PC-3 (cell line): Measurements from ENCODE around the gene METRN. TPM values are rescaled to one million over a fixed set of nuclear protein-coding genes. Genes with fewer than 3 reads are reported as not detected.

Experiments used
- ATAC-seq: fragments of 200-7000 bp; cut with Tn5 transposase; 2 replicates; pipeline ENCODE4 v1.9.1; 2020; ENCODE audit warnings: mild to moderate bottlenecking, moderate library complexity
- BruUV-seq: library from RNA; stranded (reverse); fragments of 400-500 nt; replicated peaks from 2 replicates; lab custom pipeline; 2021; lab: Mats Ljungman, UMichigan
- CTCF ChIA-PET: fragments of 300-600 bp; sonication (Branson Sonifier 250); formaldehyde crosslinking; loops from one replicate; lab custom pipeline; 2022; ENCODE audit warnings: antibody characterized with exemption; lab: Charles Lee
- POLR2A ChIA-PET: fragments of 300-600 bp; sonication (Branson Sonifier 250); formaldehyde crosslinking; loops from one replicate; lab custom pipeline; 2022; ENCODE audit warnings: antibody characterized with exemption; ENCODE audit not compliant: unreplicated experiment; lab: Charles Lee
- DNase-seq: peaks from one replicate; pipeline ENCODE4 v3.0.0-alpha.2; 2015
- H2AFZ ChIP-seq: fragments of 300-600 bp; sonication (generic); 2 replicates; pipeline ENCODE4 v1.6.0; 2016; ENCODE audit warnings: antibody characterized with exemption, low read length
- H3F3A ChIP-seq: fragments of 300-600 bp; sonication (generic); one replicate; pipeline ENCODE4 v1.6.0; 2017; ENCODE audit warnings: antibody characterized with exemption, low read length, control low read depth, mild to moderate bottlenecking; ENCODE audit not compliant: unreplicated experiment
- H3K27ac ChIP-seq: fragments of 300-600 bp; sonication (generic); 2 replicates; pipeline ENCODE4 v1.5.1; 2016; ENCODE audit warnings: mild to moderate bottlenecking, low read length
- H3K27me3 ChIP-seq: fragments of 300-600 bp; sonication (generic); 2 replicates; pipeline ENCODE4 v1.6.1; 2016; ENCODE audit warnings: low read length, mixed read lengths
- H3K36me3 ChIP-seq: fragments of 300-600 bp; sonication (generic); 2 replicates; pipeline ENCODE4 v1.6.1; 2016; ENCODE audit warnings: low read depth, mixed run types, low read length, mixed read lengths
- H3K4me1 ChIP-seq: fragments of 300-600 bp; sonication (generic); 2 replicates; pipeline ENCODE4 v1.5.1; 2016; ENCODE audit warnings: low read length; ENCODE audit not compliant: insufficient read depth
- H3K4me2 ChIP-seq: fragments of 300-600 bp; sonication (generic); 2 replicates; pipeline ENCODE4 v1.6.0; 2016; ENCODE audit warnings: low read length
- H3K4me3 ChIP-seq: fragments of 300-600 bp; sonication (generic); 2 replicates; pipeline ENCODE4 v1.5.1; 2016; ENCODE audit warnings: mild to moderate bottlenecking, low read length, mixed read lengths
- H3K79me2 ChIP-seq: fragments of 300-600 bp; sonication (generic); 2 replicates; pipeline ENCODE4 v1.6.1; 2017; ENCODE audit warnings: low read length, mixed read lengths
- H3K9ac ChIP-seq: fragments of 300-600 bp; sonication (generic); 2 replicates; pipeline ENCODE4 v1.6.0; 2016; ENCODE audit warnings: mild to moderate bottlenecking, low read length
- H3K9me2 ChIP-seq: fragments of 300-600 bp; sonication (generic); replicated peaks from 2 replicates; pipeline ENCODE4 v1.6.1; 2016; ENCODE audit warnings: mixed run types, low read length, mixed read lengths
- H3K9me3 ChIP-seq: fragments of 300-600 bp; sonication (generic); 2 replicates; pipeline ENCODE4 v1.6.1; 2016; ENCODE audit warnings: low read length, mixed read lengths
- H4K20me1 ChIP-seq: fragments of 300-600 bp; sonication (generic); 2 replicates; pipeline ENCODE4 v1.6.1; 2016; ENCODE audit warnings: low read length, mixed read lengths
- CTCF ChIP-seq: fragments of 300-600 bp; sonication (generic); conservative IDR thresholded peaks from 2 replicates; pipeline ENCODE4 v1.5.1; 2017; ENCODE audit warnings: antibody characterized with exemption, low read depth, mild to moderate bottlenecking, low read length
- EZH2 ChIP-seq: fragments of 300-600 bp; sonication (generic); IDR thresholded peaks from one replicate; pipeline ENCODE4 v1.6.1; 2017; ENCODE audit warnings: antibody characterized with exemption, mild to moderate bottlenecking, low read length; ENCODE audit not compliant: unreplicated experiment
- EZH2phosphoT487 ChIP-seq: fragments of 300-600 bp; sonication (generic); IDR thresholded peaks from 2 replicates; pipeline ENCODE4 v1.6.1; 2018; ENCODE audit warnings: mild to moderate bottlenecking, antibody characterized with exemption, low read length, borderline replicate concordance
- intact Hi-C: fragments of 100-400 bp; cut with micrococcal nuclease; formaldehyde crosslinking; loops from 2 replicates; pipeline ENCODE4 v1.9.0; 2023
- total RNA-seq: library from RNA; depleted of rRNA; stranded (reverse); fragments of >200 nt; gene quantifications from 2 replicates; pipeline ENCODE4 v1.2.3, GENCODE V29; 2014

The METRN gene
- total RNA-seq, 1 experiment from 2014 or later, result 320 TPM

- ATAC-seq, result peak; percentile 62
- H3K4me2 ChIP-seq, result peak overlapping the region; percentile 88
- no peaks in the 10 kb centered on the region for H3K9me3 ChIP-seq
Measured at GRCh38 chr16:695355-696089, 19.4 kb upstream of the METRN start.

GRCh38 chr16:698911-699671, 15.8 kb upstream of the METRN start:
- no peak overlapping the region for H3K4me3 ChIP-seq
- no peak for TF ChIP-seq EZH2
- TF ChIP-seq EZH2phosphoT487, result no peak
- no peak for TF ChIP-seq CTCF
- no peaks in the 10 kb centered on the region for H4K20me1 ChIP-seq
- intact Hi-C loops, result no loop called here
- no peak overlapping the region for H3K9ac ChIP-seq
- H2AFZ ChIP-seq, result no peak overlapping the region
- no peaks in the 10 kb centered on the region for H3K36me3 ChIP-seq
- no peaks in the 10 kb centered on the region for H3K9me2 ChIP-seq
- no peak for ATAC-seq
- no peaks in the 10 kb centered on the region for H3K9me3 ChIP-seq
- ChIA-PET CTCF (no interaction called here), POLR2A (no interaction called here)
- no peaks in the 10 kb centered on the region for H3F3A ChIP-seq
- no peak overlapping the region for H3K4me2 ChIP-seq
- BruUV-seq, result no TSS peak
- 0 out of 2 replicates have a peak, but pooled peaks cover 6% of the 10 kb centered on the region for H3K27me3 ChIP-seq
- H3K4me1 ChIP-seq, result peaks cover 14% of the 10 kb centered on the region; the same call in 1 of the 2 replicates
- no peak for DNase-seq
- H3K79me2 ChIP-seq, result no peaks in the 10 kb centered on the region
- no peak overlapping the region for H3K27ac ChIP-seq

More at GRCh38 chr16:695355-696089, 19.4 kb upstream of the METRN start:
- H3F3A ChIP-seq, result peaks cover 4% of the 10 kb centered on the region
- H3K79me2 ChIP-seq, result no peaks in the 10 kb centered on the region
- no peak overlapping the region for H3K27ac ChIP-seq
- CTCF ChIA-PET, result no interaction called here
- H3K27me3 ChIP-seq, result no peaks in the 10 kb centered on the region
- DNase-seq, result peak; percentile 62
- no peaks in the 10 kb centered on the region for H4K20me1 ChIP-seq
- intact Hi-C loops, result no loop called here
- H3K4me1 ChIP-seq, result peaks cover 14% of the 10 kb centered on the region; the same call in 1 of the 2 replicates
- H3K9me2 ChIP-seq, result no peaks in the 10 kb centered on the region
- H3K36me3 ChIP-seq, result no peaks in the 10 kb centered on the region
- H3K4me3 ChIP-seq, result peak overlapping the region; percentile 63
- H2AFZ ChIP-seq, result peak overlapping the region; percentile 80
- no TSS peak for BruUV-seq
- POLR2A ChIA-PET, result interaction anchor here (0.6 to 1.1 kb wide), 4 partner anchors 32 to 112 kb away, joined by 3 to 9 read pairs (median 4); partner anchors contain the start of genes CHTF18, METTL26 and RPUSD1
- TF ChIP-seq EZH2 (no peak), CTCF (no peak), EZH2phosphoT487 (0 out of 2 replicates have a peak, but pooled peaks have one; percentile 46)
- peak overlapping the region; percentile 26 for H3K9ac ChIP-seq
